HEK293 (cell line): ENCODE data around the gene SCN4A.

ENCODE experiments used
- CTCF ChIA-PET: fragments of 350-600 bp; formaldehyde crosslinking; extraction: SDS; loops from one replicate; lab custom pipeline; 2021; ENCODE audit warnings: antibody characterized with exemption; lab: Yijun Ruan, JAX
- POLR2A ChIA-PET: fragments of 300-600 bp; formaldehyde crosslinking; extraction: SDS; loops from one replicate; lab custom pipeline; 2020; ENCODE audit warnings: antibody characterized with exemption, inconsistent platforms; lab: Yijun Ruan, JAX
- H3K27ac ChIP-seq: fragments of 200-500 bp; sonication (Bioruptor generic); 2 replicates; pipeline ENCODE4 v1.5.1; 2014; ENCODE audit warnings: low read depth, low read length, control low read depth, inconsistent platforms; ENCODE audit errors: extremely low read depth
- H3K36me3 ChIP-seq, 2 experiments: fragments of 200-500 bp in 1 of 2; sonication (Bioruptor generic) in 1 of 2; 1 replicate in 1 of 2; 2 replicates in 1 of 2; pipeline ENCODE4 v1.5.1; 2014 to 2017; ENCODE audit warnings: inconsistent platforms in 2 of 2, low read length in 2 of 2; ENCODE audit not compliant: control insufficient read depth in 2 of 2, insufficient read depth in 1 of 2
- H3K4me1 ChIP-seq: fragments of 200-500 bp; sonication (Bioruptor generic); 2 replicates; pipeline ENCODE4 v1.5.1; 2014; ENCODE audit warnings: mild to moderate bottlenecking, low read length, inconsistent platforms; ENCODE audit not compliant: control insufficient read depth, insufficient read depth
- H3K4me3 ChIP-seq: 2 replicates; pipeline ENCODE4 v1.5.1; 2011; ENCODE audit warnings: low read depth, mild to moderate bottlenecking, control low read depth, low read length, moderate library complexity
- H3K9me3 ChIP-seq: fragments of 200-500 bp; sonication (Bioruptor generic); 2 replicates; pipeline ENCODE4 v1.5.1; 2014; ENCODE audit warnings: low read depth, low read length, inconsistent platforms; ENCODE audit not compliant: control insufficient read depth, insufficient read depth
- KLF17 ChIP-seq: fragments of 450-650 bp; formaldehyde crosslinking; IDR thresholded peaks from 2 replicates; pipeline ENCODE4 v1.5.1; 2016; ENCODE audit warnings: missing biosample characterization, missing genetic modification characterization
- KLF8 ChIP-seq: fragments of 450-650 bp; formaldehyde crosslinking; IDR thresholded peaks from 2 replicates; pipeline ENCODE4 v1.5.1; 2016; ENCODE audit warnings: missing biosample characterization, missing genetic modification characterization
- PRDM1 ChIP-seq: fragments of 450-650 bp; formaldehyde crosslinking; IDR thresholded peaks from 2 replicates; pipeline ENCODE4; 2016; ENCODE audit warnings: missing biosample characterization, missing genetic modification characterization
- YY2 ChIP-seq: fragments of 450-650 bp; formaldehyde crosslinking; IDR thresholded peaks from 2 replicates; pipeline ENCODE4 v1.5.1; 2016; ENCODE audit warnings: missing biosample characterization, missing genetic modification characterization
- ZBTB11 ChIP-seq: fragments of 450-650 bp; formaldehyde crosslinking; conservative IDR thresholded peaks from 2 replicates; pipeline ENCODE4 v1.5.1; 2016; ENCODE audit warnings: low read depth, missing biosample characterization, missing genetic modification characterization
- ZBTB44 ChIP-seq: fragments of 450-650 bp; IDR thresholded peaks from 2 replicates; pipeline ENCODE4 v1.5.1; 2018; ENCODE audit warnings: missing biosample characterization, mild to moderate bottlenecking, missing genetic modification characterization
- ZBTB6 ChIP-seq: fragments of 450-650 bp; formaldehyde crosslinking; IDR thresholded peaks from 2 replicates; pipeline ENCODE4 v1.5.1; 2017; ENCODE audit warnings: missing biosample characterization, missing genetic modification characterization
- ZNF10 ChIP-seq: fragments of 450-650 bp; formaldehyde crosslinking; IDR thresholded peaks from 2 replicates; pipeline ENCODE4 v1.5.1; 2017; ENCODE audit warnings: missing biosample characterization, missing genetic modification characterization
- ZNF133 ChIP-seq: fragments of 450-650 bp; formaldehyde crosslinking; IDR thresholded peaks from 2 replicates; pipeline ENCODE4 v1.5.1; 2016; ENCODE audit warnings: missing biosample characterization, missing genetic modification characterization
- ZNF18 ChIP-seq: fragments of 450-650 bp; formaldehyde crosslinking; IDR thresholded peaks from 2 replicates; pipeline ENCODE4 v1.5.1; 2016; ENCODE audit warnings: missing biosample characterization, missing genetic modification characterization
- ZNF280D ChIP-seq: fragments of 450-650 bp; formaldehyde crosslinking; IDR thresholded peaks from 2 replicates; pipeline ENCODE4 v1.5.1; 2016; ENCODE audit warnings: missing biosample characterization, missing genetic modification characterization
- ZNF501 ChIP-seq: fragments of 450-650 bp; formaldehyde crosslinking; IDR thresholded peaks from 2 replicates; pipeline ENCODE4 v1.5.1; 2016; ENCODE audit warnings: missing biosample characterization, missing genetic modification characterization
- ZNF529 ChIP-seq: fragments of 450-650 bp; formaldehyde crosslinking; IDR thresholded peaks from 2 replicates; pipeline ENCODE4 v1.5.1; 2017; ENCODE audit warnings: missing genetic modification characterization, missing biosample characterization; ENCODE audit not compliant: insufficient replicate concordance
- ZNF555 ChIP-seq: fragments of 450-650 bp; formaldehyde crosslinking; conservative IDR thresholded peaks from 2 replicates; pipeline ENCODE4 v1.5.1; 2017; ENCODE audit warnings: missing biosample characterization, mild to moderate bottlenecking, missing genetic modification characterization, inconsistent platforms
- ZNF692 ChIP-seq: fragments of 450-650 bp; formaldehyde crosslinking; IDR thresholded peaks from 2 replicates; pipeline ENCODE4 v1.5.1; 2016; ENCODE audit warnings: missing biosample characterization, missing genetic modification characterization

The SCN4A gene

GRCh38 chr17:63976702-63977101 lies 4.0 kb upstream of the SCN4A start:
- H3K36me3 ChIP-seq, result no peaks in the 10 kb centered on the region
- no peak for TF ChIP-seq ZNF692 (tag by site-specific recombination)
- ChIA-PET POLR2A (no interaction called here), CTCF (interaction anchor here (0.7 to 2.8 kb wide), 5 partner anchors 26 to 157 kb away, joined by 3 to 7 read pairs (median 3); partner anchors contain the start of gene CSHL1)
- no peaks in the 10 kb centered on the region for H3K9me3 ChIP-seq
- H3K27ac ChIP-seq, result no peak overlapping the region
- no peak overlapping the region for H3K4me3 ChIP-seq
- H3K4me1 ChIP-seq, result no peaks in the 10 kb centered on the region

- CTCF ChIA-PET, result interaction anchor here (0.6 to 2.8 kb wide), 8 partner anchors 17 to 558 kb away, joined by 3 to 7 read pairs (median 4); no protein-coding TSS in a partner anchor
- Histone ChIP-seq H3K27ac (no peak overlapping the region), H3K36me3 (no peaks in the 10 kb centered on the region), H3K9me3 (no peaks in the 10 kb centered on the region), H3K4me1 (no peaks in the 10 kb centered on the region), H3K4me3 (no peak overlapping the region)
- POLR2A ChIA-PET, result no interaction called here
- TF ChIP-seq ZNF18, result no peak
- TF ChIP-seq PRDM1 (tag by site-specific recombination), result 0 out of 2 replicates have a peak, but pooled peaks have one; percentile 52
- no peak for TF ChIP-seq ZNF133 (tag by site-specific recombination)
These were observed 2.9 kb upstream of the SCN4A start for GRCh38 chr17:63975541-63976092.

GRCh38 chr17:63974594-63975192 lies 2.0 kb upstream of the SCN4A start:
- ChIA-PET CTCF (interaction anchor here (0.6 to 2.8 kb wide), 5 partner anchors 24 to 307 kb away, joined by 3 to 6 read pairs (median 6); no protein-coding TSS in a partner anchor), POLR2A (no interaction called here)
- no peak overlapping the region for H3K4me3 ChIP-seq
- H3K36me3 ChIP-seq, result no peaks in the 10 kb centered on the region
- no peak overlapping the region for H3K27ac ChIP-seq
- H3K4me1 ChIP-seq, result no peaks in the 10 kb centered on the region
- no peaks in the 10 kb centered on the region for H3K9me3 ChIP-seq
- TF ChIP-seq ZBTB11 (no peak), KLF8 (tag by site-specific recombination) (no peak), ZBTB6 (tag by site-specific recombination) (no peak), ZNF501 (no peak), ZNF280D (no peak), KLF17 (tag by site-specific recombination) (0 out of 2 replicates have a peak, but pooled peaks have one; percentile 4), ZNF529 (tag by site-specific recombination) (no peak), ZNF555 (no peak), ZNF10 (tag by site-specific recombination) (no peak), ZBTB44 (tag by site-specific recombination) (no peak), YY2 (no peak)
